Measurements from ENCODE around the gene TMEM114. TPM values are rescaled to one million over a fixed set of nuclear protein-coding genes. Genes with fewer than 3 reads are reported as not detected.
A peak's percentile ranks its signal among the peaks of the same experiment; 100 is the strongest.
"Not testable (repeated sequence)": the region's sequence is repeated elsewhere in the genome, so short reads cannot be mapped to it uniquely, and the experiment has no call there.

Gene TMEM114
- total and polyA plus RNA-seq, 4 donors, result 0.28 to 5.8 (median 2.5) TPM

GRCh38 chr16:8569650-8570346 lies 20.5 kb downstream of the TMEM114 start:
- H3K4me3 ChIP-seq (ENCODE audit: low read depth, low read length), result no peak overlapping the region
- no peaks in the 10 kb centered on the region for H3K9me3 ChIP-seq (ENCODE audit: control insufficient read depth, insufficient read depth, low read length)
- DNase-seq (ENCODE audit: low read depth in 4 of 6, low spot score in 6 of 6), result no peak
- H3K27ac ChIP-seq (ENCODE audit: low read depth, low read length), result no peak overlapping the region
- peaks cover 9% of the 10 kb centered on the region for H3K27me3 ChIP-seq (ENCODE audit: control insufficient read depth, insufficient read depth, low read length)
- WGBS (ENCODE audit: insufficient coverage), result 41% methylated on average over 33 of the region's 35 CpGs
- peaks cover 41% of the 10 kb centered on the region for H3K4me1 ChIP-seq (ENCODE audit: control insufficient read depth, insufficient read depth, low read length)
- H3K36me3 ChIP-seq (ENCODE audit: control insufficient read depth, insufficient read depth, low read length), result no peaks in the 10 kb centered on the region

DNA sequence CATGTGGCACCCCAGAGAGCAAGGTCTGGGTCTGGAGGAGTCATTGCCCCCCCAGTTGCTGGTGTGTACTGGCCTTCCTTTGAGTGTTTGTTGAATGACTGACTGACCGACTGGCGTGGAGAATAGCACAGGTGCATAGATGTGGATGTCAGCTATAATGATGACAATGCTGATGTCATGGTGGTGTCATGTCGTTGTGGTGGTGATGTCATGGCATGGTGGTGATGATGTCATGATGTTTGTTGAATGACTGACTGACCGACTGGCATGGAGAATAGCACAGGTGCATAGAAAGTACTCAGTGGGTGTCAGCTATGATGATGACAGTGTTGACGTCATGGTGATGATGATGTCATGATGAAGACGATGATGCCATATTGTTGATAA lies 22.1 kb downstream of the TMEM114 start:
- Histone ChIP-seq H3K4me3 (ENCODE audit: low read depth, low read length) (no peak overlapping the region), H3K9me3 (ENCODE audit: control insufficient read depth, insufficient read depth, low read length) (no peaks in the 10 kb centered on the region), H3K4me1 (ENCODE audit: control insufficient read depth, insufficient read depth, low read length) (peaks cover 41% of the 10 kb centered on the region), H3K36me3 (ENCODE audit: control insufficient read depth, insufficient read depth, low read length) (no peaks in the 10 kb centered on the region), H3K27ac (ENCODE audit: low read depth, low read length) (no peak overlapping the region), H3K27me3 (ENCODE audit: control insufficient read depth, insufficient read depth, low read length) (peaks cover 9% of the 10 kb centered on the region)
- 88% methylated on average over 4 of the region's 6 CpGs for WGBS (ENCODE audit: insufficient coverage)
- no peak for DNase-seq (ENCODE audit: low read depth in 4 of 6, low spot score in 6 of 6)

- no peaks in the 10 kb centered on the region for H3K36me3 ChIP-seq (ENCODE audit: control insufficient read depth, insufficient read depth, low read length)
- H3K9me3 ChIP-seq (ENCODE audit: control insufficient read depth, insufficient read depth, low read length), result no peaks in the 10 kb centered on the region
- peaks cover 9% of the 10 kb centered on the region for H3K27me3 ChIP-seq (ENCODE audit: control insufficient read depth, insufficient read depth, low read length)
- H3K27ac ChIP-seq (ENCODE audit: low read depth, low read length), result no peak overlapping the region
- H3K4me1 ChIP-seq (ENCODE audit: control insufficient read depth, insufficient read depth, low read length), result peaks cover 35% of the 10 kb centered on the region
- H3K4me3 ChIP-seq (ENCODE audit: low read depth, low read length), result no peak overlapping the region
- WGBS (ENCODE audit: insufficient coverage), result 28% methylated on average over 13 of the region's 23 CpGs
- DNase-seq (ENCODE audit: low read depth in 4 of 6, low spot score in 6 of 6), result peak; percentile 61 to 96 (median 78)
These were observed 22.7 kb downstream of the TMEM114 start for GRCh38 chr16:8567355-8568230.

GRCh38 chr16:8565498-8565897 lies 24.8 kb downstream of the TMEM114 start:
- H3K27me3 ChIP-seq (ENCODE audit: control insufficient read depth, insufficient read depth, low read length), result peaks cover 9% of the 10 kb centered on the region
- DNase-seq (ENCODE audit: low read depth in 4 of 6, low spot score in 6 of 6), result no peak
- no peak overlapping the region for H3K4me3 ChIP-seq (ENCODE audit: low read depth, low read length)
- H3K27ac ChIP-seq (ENCODE audit: low read depth, low read length), result no peak overlapping the region
- 16% methylated on average over 8 of the region's 10 CpGs for WGBS (ENCODE audit: insufficient coverage)
- no peaks in the 10 kb centered on the region for H3K36me3 ChIP-seq (ENCODE audit: control insufficient read depth, insufficient read depth, low read length)
- peaks cover 21% of the 10 kb centered on the region for H3K4me1 ChIP-seq (ENCODE audit: control insufficient read depth, insufficient read depth, low read length)
- no peaks in the 10 kb centered on the region for H3K9me3 ChIP-seq (ENCODE audit: control insufficient read depth, insufficient read depth, low read length)

GRCh38 chr16:8564934-8565345 lies 25.4 kb downstream of the TMEM114 start:
- Histone ChIP-seq H3K4me1 (ENCODE audit: control insufficient read depth, insufficient read depth, low read length) (peaks cover 18% of the 10 kb centered on the region), H3K4me3 (ENCODE audit: low read depth, low read length) (no peak overlapping the region), H3K9me3 (ENCODE audit: control insufficient read depth, insufficient read depth, low read length) (no peaks in the 10 kb centered on the region), H3K36me3 (ENCODE audit: control insufficient read depth, insufficient read depth, low read length) (no peaks in the 10 kb centered on the region), H3K27me3 (ENCODE audit: control insufficient read depth, insufficient read depth, low read length) (peaks cover 8% of the 10 kb centered on the region), H3K27ac (ENCODE audit: low read depth, low read length) (no peak overlapping the region)
- no peak for DNase-seq (ENCODE audit: low read depth in 4 of 6, low spot score in 6 of 6)
- WGBS (ENCODE audit: insufficient coverage), result 82% methylated on average over 1 of the region's 1 CpG

DNA sequence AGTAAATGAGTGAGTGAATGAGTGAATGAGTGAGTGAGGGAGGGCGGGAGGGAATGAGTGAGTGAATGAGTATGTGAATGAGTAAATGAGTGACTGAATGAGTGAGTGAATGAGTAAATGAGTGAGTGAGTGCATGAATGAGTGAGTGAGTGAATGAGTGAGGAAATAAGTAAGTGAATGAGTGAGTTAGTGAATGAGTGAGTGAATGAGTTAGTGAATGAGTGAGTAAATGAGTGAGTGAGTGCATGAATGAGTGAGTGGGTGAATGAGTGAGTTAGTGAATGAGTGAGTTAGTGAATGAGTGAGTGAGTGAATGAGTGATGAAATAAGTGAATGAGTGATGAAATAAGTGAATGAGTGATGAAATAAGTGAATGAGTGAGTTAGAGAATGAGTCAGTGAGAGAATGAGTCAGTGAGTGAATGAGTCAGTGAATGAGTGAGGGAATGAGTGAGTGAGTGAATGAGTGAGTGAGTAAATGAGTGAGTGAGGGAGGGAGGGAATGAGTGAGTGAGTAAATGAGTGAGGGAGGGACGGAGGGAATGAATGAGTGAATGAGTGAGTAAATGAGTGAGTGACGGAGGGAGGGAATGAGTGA lies 26.3 kb downstream of the TMEM114 start:
- not testable (repeated sequence) for H3K36me3 ChIP-seq (ENCODE audit: control insufficient read depth, insufficient read depth, low read length); H3K9me3 ChIP-seq (ENCODE audit: control insufficient read depth, insufficient read depth, low read length); H3K4me1 ChIP-seq (ENCODE audit: control insufficient read depth, insufficient read depth, low read length); DNase-seq (ENCODE audit: low read depth in 4 of 6, low spot score in 6 of 6); H3K4me3 ChIP-seq (ENCODE audit: low read depth, low read length); H3K27me3 ChIP-seq (ENCODE audit: control insufficient read depth, insufficient read depth, low read length); H3K27ac ChIP-seq (ENCODE audit: low read depth, low read length)
- WGBS (ENCODE audit: insufficient coverage), result 89% methylated on average over 2 of the region's 3 CpGs

DNA sequence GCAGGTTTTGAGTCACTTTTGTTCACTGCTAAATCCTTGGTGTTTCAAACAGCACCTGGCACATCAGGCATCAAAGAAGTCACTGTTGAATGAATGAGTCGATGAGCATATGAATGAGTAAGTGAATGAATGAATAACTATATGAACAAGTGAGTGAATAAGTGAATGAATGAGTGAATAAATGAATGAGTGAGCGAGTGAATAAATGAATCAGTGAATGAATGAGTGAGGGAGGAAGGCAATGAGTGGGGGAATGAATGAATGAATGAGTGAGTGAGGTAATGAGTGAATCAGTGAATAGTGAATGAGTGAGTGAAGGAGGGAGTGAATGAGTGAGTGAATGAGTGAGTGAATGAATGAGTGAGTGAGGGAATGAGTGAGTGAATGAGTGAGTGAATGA lies 28.8 kb downstream of the TMEM114 start:
- H3K4me3 ChIP-seq (ENCODE audit: low read depth, low read length), result no peak overlapping the region
- no peaks in the 10 kb centered on the region for H3K9me3 ChIP-seq (ENCODE audit: control insufficient read depth, insufficient read depth, low read length)
- no peaks in the 10 kb centered on the region for H3K36me3 ChIP-seq (ENCODE audit: control insufficient read depth, insufficient read depth, low read length)
- no peak for DNase-seq (ENCODE audit: low read depth in 4 of 6, low spot score in 6 of 6)
- H3K27me3 ChIP-seq (ENCODE audit: control insufficient read depth, insufficient read depth, low read length), result no peaks in the 10 kb centered on the region
- H3K4me1 ChIP-seq (ENCODE audit: control insufficient read depth, insufficient read depth, low read length), result no peaks in the 10 kb centered on the region
- WGBS (ENCODE audit: insufficient coverage), result 89% methylated on average over 2 of the region's 2 CpGs
- no peak overlapping the region for H3K27ac ChIP-seq (ENCODE audit: low read depth, low read length)

- no peaks in the 10 kb centered on the region for H3K9me3 ChIP-seq (ENCODE audit: control insufficient read depth, insufficient read depth, low read length)
- H3K4me3 ChIP-seq (ENCODE audit: low read depth, low read length), result no peak overlapping the region
- no peak overlapping the region for H3K27ac ChIP-seq (ENCODE audit: low read depth, low read length)
- no peaks in the 10 kb centered on the region for H3K36me3 ChIP-seq (ENCODE audit: control insufficient read depth, insufficient read depth, low read length)
- no peaks in the 10 kb centered on the region for H3K4me1 ChIP-seq (ENCODE audit: control insufficient read depth, insufficient read depth, low read length)
- H3K27me3 ChIP-seq (ENCODE audit: control insufficient read depth, insufficient read depth, low read length), result no peaks in the 10 kb centered on the region
- DNase-seq (ENCODE audit: low read depth in 4 of 6, low spot score in 6 of 6), result no peak
- WGBS (ENCODE audit: insufficient coverage), result 0% methylated on average over 1 of the region's 9 CpGs
These were observed 34.9 kb downstream of the TMEM114 start for GRCh38 chr16:8555400-8555799.

DNA sequence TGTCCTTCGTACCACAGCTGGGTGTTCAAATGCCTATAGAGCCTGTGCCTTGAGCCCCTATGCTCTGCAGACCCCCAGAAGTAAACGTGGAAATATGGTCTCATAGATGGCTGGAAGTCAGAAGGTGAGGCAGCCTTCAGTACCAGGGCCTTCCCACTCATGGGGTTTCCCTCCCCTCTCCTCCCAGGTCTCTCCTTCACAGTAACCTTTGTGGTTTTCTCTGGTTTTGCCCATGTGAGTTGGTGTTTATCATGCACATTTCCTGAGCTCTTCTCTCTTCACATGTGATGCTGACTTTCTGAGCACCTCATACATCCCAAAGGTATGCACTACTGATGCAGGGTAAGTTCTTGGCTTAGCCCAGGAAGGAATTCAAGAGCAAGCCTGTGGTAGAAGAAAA lies 35.4 kb downstream of the TMEM114 start:
- no peaks in the 10 kb centered on the region for H3K36me3 ChIP-seq (ENCODE audit: control insufficient read depth, insufficient read depth, low read length)
- no peaks in the 10 kb centered on the region for H3K27me3 ChIP-seq (ENCODE audit: control insufficient read depth, insufficient read depth, low read length)
- WGBS (ENCODE audit: insufficient coverage), result 100% methylated on average over 2 of the region's 2 CpGs

More for the DNA sequence above, 35.4 kb downstream of the TMEM114 start:
- Histone ChIP-seq H3K9me3 (ENCODE audit: control insufficient read depth, insufficient read depth, low read length) (no peaks in the 10 kb centered on the region), H3K4me1 (ENCODE audit: control insufficient read depth, insufficient read depth, low read length) (no peaks in the 10 kb centered on the region), H3K27ac (ENCODE audit: low read depth, low read length) (no peak overlapping the region), H3K4me3 (ENCODE audit: low read depth, low read length) (no peak overlapping the region)
- no peak for DNase-seq (ENCODE audit: low read depth in 4 of 6, low spot score in 6 of 6)
